Stimulated activated CD8-positive, alpha-beta memory T cell treated with anti-CD3 and anti-CD28 coated beads, Interleukin-7, amount 100 ng/mL, for 1 hour (primary cell): ENCODE measurements around the gene ANGPTL3.

Experiments
- DNase-seq, 2 donors: peaks; one replicate each; pipeline ENCODE4 v3.0.0-alpha.2; 2020; ENCODE audit warnings: low read depth in 2 of 2

Gene ANGPTL3

DNA sequence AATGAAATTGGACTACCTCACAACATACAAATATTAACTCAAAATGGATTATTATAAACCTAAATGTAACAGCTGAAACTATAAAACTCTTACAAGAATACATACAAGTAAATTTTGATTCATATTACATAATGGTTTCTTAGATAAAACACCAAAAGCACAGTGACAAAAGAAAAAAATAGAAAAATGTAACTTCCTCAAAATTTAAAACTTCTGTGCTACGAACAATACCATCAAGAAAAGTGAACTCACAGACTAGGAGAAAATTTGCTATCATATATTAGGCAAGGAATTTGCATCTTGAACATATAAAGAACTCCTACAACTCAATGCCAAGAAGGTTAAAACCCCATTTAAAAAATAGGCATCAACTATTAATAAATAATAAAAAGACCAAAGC is 31.2 kb downstream of the ANGPTL3 start:
- DNase-seq, result no peak

GRCh38 chr1:62637392-62638105 is 40.2 kb downstream of the ANGPTL3 start:
- no peak for DNase-seq

DNA sequence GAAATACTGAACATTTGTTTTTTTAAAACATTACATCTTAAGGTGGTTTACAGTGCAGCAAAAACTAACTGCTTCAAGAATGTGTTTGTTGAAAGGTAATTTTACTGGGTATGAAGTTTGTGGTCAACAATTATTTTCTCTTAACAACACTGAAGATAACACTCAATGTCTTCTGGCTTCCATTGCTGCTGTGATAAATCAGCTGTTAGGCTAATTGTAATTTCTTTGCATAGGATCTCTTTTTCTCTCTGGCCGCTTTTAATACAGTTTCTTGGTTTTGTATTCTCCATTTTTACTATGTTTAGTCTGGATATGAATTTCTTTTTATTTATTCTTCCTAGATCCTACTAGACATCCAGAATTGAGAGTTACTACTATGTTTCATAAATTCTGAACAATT is 46.0 kb downstream of the ANGPTL3 start:
- no peak for DNase-seq

DNA sequence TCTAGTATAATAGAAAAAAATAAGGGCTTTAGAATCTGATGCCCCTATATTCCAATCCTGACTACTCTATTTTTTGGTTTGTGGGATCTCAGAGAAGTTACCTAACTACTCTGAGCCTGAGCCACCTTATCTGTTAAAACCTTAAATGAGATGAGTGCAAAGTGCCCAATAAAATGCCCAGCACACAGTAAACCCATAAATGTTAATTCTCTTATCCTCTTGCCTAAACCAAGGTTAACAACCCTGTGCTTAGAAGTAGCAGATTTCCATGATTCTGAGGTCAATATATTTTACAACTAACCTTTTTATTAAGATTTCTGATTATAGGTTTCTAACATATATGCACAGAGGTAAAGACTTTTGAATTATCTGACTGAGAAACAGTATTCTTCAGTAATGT is 55.1 kb downstream of the ANGPTL3 start:
- DNase-seq, result no peak

DNA sequence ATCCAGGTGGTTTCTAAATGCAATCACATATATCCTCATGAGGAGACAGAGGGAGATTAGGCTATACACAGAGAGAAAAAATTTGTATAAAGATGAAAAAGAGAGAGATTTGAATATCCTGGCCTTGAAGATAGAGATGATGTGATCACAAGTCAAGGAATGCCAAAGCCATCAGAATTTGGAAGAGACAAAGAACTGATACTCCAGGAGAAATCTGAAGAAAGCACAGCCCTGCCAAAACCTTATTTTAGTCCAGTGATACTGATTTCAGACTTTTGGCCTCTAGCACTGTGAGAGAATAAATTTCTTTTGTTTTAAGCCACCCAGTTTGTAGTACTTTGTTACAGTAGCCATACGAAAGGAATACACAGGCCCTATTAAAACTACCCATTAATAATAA is 57.4 kb downstream of the ANGPTL3 start:
- DNase-seq, result no peak
